ENCODE data around the gene CELSR1.
A peak's percentile ranks its signal among the peaks of the same experiment; 100 is the strongest.

Gene CELSR1

DNA sequence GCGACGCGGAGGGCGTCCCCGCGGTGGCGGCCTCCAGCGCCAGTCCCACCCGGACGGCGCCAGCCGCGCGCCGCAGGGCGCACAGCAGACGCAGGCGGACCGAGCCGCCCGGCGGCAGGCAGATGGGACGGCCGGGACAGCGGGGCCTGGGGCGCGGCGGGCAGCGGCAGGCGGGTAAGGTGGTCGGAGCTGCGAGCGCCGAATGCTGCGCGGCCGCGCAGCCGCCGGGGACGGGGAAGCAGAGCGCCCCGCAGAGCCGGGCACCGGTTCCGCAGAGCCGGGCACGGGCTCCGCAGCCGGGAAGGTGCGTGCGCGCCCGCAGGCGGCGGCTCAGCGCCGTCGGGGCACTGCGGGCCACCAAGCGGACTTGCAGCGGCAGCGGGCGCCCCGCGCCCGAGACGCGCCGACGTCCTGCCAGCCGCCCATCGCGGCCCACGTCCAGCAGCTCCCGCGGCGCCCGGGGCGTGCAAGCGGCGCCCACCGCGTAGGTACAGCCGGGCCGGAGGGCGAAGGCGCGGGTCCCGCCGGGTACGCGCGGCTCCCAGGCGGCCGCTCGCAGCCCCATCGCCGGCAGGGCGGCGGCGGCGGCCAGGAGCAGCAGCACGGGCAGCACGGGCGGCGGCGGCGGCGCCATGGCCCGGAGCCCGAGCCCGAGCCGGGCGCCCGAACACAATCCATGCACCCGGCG lies 739 bp downstream of the CELSR1 start:
- no peak overlapping the region for H3K4me3 Mint-ChIP-seq
- no peak for DNase-seq
- H3K27me3 Mint-ChIP-seq = peaks cover 80% of the 10 kb centered on the region
- H3K4me1 Mint-ChIP-seq = peaks cover 9% of the 10 kb centered on the region
- CTCF ChIA-PET = no interaction called here
- no peaks in the 10 kb centered on the region for H3K36me3 Mint-ChIP-seq
- H3K9me3 Mint-ChIP-seq = no peaks in the 10 kb centered on the region
- no peak overlapping the region for H3K27ac Mint-ChIP-seq

- DNase-seq = no peak
- Mint-ChIP-seq H3K4me1 (peaks cover 9% of the 10 kb centered on the region), H3K4me3 (peak overlapping the region; percentile 3), H3K9me3 (no peaks in the 10 kb centered on the region), H3K36me3 (no peaks in the 10 kb centered on the region), H3K27me3 (peaks cover 74% of the 10 kb centered on the region), H3K27ac (no peak overlapping the region)
- CTCF ChIA-PET = no interaction called here
Observed at GRCh38 chr22:46535876-46536536, 1.4 kb downstream of the CELSR1 start.

DNA sequence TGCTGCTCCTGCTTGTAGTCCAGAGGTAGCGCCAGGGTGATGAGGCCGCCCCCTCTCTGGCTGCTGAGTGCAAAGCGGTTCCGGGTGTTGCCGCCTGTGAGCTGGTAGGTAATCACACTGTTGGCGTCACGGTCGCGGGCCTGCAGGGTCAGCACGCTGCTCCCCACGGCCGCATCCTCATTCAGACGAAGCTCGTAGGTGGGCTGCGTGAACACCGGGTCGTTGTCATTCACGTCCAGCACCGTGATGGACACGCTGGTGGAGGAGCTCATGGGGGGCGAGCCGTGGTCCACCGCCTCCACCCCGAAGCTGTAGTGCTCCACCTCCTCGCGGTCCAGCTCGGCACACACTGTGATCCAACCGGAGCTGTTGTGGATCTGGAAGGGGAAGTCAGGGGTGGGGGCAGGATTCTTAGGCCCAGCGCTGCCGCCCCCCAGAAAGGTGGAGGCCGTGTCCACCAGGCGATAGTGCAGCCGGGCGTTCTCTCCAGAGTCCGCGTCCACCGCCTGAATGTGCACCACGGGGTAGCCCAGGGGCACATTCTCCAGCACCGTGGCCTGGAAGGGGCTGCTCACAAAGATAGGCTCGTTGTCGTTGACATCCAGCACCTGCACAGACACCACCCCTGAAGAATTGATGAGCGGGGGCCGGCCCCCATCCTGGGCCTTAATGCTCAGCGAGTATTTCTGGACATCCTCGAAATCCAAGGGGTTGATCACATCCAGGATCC lies 2.4 kb downstream of the CELSR1 start:
- DNase-seq = no peak
- H3K9me3 Mint-ChIP-seq = no peaks in the 10 kb centered on the region
- H3K4me1 Mint-ChIP-seq = peaks cover 9% of the 10 kb centered on the region
- no peak overlapping the region for H3K4me3 Mint-ChIP-seq
- no peak overlapping the region for H3K27ac Mint-ChIP-seq
- CTCF ChIA-PET = no interaction called here
- H3K36me3 Mint-ChIP-seq = no peaks in the 10 kb centered on the region
- H3K27me3 Mint-ChIP-seq = peaks cover 68% of the 10 kb centered on the region

DNA sequence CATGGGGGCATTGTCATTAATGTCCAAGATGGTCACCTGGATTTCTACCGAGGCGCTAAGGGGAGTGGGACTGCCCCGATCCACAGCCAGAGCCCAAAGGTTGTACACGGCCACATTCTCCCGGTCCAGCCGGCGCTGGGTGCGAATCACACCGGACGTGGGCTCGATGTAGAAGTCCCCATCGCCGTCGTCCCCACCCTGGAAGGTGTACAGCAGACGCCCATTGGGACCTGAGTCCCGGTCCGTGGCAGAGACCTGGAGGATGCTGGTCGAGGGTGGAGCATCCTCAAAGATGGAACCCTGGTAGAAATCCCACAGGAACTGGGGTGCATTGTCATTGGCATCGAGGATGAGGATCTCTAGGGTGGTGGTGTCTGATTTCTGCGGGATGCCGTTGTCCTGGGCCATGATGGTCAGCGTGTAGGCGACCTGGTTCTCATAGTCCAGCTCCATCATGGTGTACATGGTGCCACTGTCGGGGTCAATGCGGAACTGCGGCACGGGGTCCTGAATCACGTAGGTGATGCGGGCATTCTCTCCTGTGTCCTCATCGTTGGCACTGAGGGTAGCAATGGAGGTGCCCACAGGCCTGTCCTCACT lies 3.1 kb downstream of the CELSR1 start:
- Mint-ChIP-seq H3K4me1 (peaks cover 9% of the 10 kb centered on the region), H3K4me3 (no peak overlapping the region), H3K27ac (no peak overlapping the region), H3K36me3 (no peaks in the 10 kb centered on the region), H3K9me3 (no peaks in the 10 kb centered on the region), H3K27me3 (peaks cover 60% of the 10 kb centered on the region)
- CTCF ChIA-PET = no interaction called here
- no peak for DNase-seq

DNA sequence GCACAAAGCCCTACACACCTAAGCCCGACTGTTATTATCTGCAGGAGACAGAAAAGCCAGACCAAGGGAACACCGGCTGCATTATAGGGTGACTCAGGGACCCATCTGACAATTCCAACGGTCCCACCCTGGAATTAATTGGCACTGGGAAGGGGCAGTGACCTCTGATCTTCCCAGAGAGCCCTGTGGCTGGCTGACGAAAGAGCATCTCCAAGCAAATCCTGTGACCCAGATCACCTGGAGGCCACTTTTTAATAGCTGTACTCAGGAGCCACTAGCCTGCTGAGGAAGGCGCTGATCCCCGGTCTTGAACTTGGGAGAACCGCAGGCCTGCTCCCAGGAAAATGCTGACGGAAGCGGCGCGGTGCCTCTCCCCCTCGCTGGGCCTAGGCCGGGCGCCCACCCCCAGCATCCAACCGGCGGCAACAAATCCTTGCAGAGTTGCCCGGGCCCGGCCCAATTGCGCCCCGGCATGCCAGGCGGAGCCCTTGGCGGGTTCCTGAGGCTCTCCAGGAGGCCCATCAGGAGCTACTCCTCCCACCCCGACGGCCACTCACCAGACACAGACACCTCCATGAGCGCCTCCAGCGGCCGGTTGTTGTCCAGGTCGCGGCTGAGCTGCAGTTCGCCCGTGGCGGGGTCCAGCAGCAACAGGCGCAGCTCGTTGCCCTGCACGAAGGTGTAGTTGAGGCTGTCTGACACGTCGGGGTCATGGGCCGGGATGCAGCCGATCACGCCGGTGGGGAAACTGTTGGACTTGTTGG lies 4.2 kb downstream of the CELSR1 start:
- no peak overlapping the region for H3K27ac Mint-ChIP-seq
- peaks cover 3% of the 10 kb centered on the region for H3K4me1 Mint-ChIP-seq
- peaks cover 52% of the 10 kb centered on the region for H3K27me3 Mint-ChIP-seq
- CTCF ChIA-PET = no interaction called here
- DNase-seq = no peak
- no peak overlapping the region for H3K4me3 Mint-ChIP-seq
- no peaks in the 10 kb centered on the region for H3K36me3 Mint-ChIP-seq
- no peaks in the 10 kb centered on the region for H3K9me3 Mint-ChIP-seq

DNA sequence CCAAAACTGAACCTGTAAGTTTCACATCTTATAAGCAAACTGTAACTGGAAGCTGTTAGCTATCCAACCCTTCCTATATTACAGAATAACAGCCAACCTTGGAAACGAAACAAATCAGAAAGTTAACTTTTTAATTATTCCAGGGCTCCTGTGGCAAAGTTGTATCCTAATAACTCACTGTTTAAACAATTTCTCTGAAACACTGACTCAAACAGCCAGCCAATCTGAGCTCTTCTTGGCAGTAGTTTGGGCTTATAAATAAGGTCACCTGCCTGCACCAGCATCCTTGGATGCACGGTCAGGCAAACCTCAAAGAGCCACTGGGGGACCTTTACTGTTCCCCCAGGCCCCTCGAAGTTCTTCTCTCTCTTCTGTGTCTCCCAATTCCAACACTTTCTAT lies 5.0 kb downstream of the CELSR1 start:
- CTCF ChIA-PET = interaction anchor here (1.5 kb wide), 1 partner anchor 9 kb away, joined by 4 read pairs; no protein-coding TSS in a partner anchor
- H3K4me1 Mint-ChIP-seq = no peaks in the 10 kb centered on the region
- no peak overlapping the region for H3K27ac Mint-ChIP-seq
- no peak for DNase-seq
- H3K27me3 Mint-ChIP-seq = peaks cover 53% of the 10 kb centered on the region
- no peak overlapping the region for H3K4me3 Mint-ChIP-seq
- no peaks in the 10 kb centered on the region for H3K36me3 Mint-ChIP-seq
- H3K9me3 Mint-ChIP-seq = no peaks in the 10 kb centered on the region

DNA sequence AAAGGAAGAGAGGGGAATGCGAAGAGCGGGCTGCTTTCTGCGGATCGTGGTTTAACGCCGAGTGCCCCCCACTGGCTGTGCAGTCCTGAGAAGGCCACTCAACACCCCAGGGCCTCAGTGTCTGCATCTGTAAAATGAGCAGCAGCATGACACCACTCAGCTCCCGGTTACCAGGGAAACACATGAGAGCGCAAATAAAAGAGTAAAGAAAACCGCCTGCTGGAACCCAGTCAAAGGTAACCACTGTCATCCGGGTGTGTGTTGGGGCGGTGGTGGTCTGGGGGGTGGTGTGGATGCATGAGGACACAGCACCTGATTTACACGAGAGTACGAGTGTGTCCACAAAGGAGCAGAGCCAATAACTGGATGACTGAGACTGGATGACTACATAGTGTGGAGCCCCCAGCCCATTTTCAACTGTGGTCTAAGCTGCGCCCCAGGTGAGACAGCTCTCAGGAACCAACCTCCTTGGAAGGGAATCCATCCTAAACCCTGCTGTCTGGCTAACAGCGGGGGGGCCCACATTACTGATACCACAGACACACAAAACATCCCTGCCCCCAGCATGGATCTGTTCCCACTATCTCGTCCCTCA lies 5.7 kb downstream of the CELSR1 start:
- Mint-ChIP-seq H3K4me1 (no peaks in the 10 kb centered on the region), H3K4me3 (no peak overlapping the region), H3K27ac (no peak overlapping the region), H3K36me3 (no peaks in the 10 kb centered on the region), H3K9me3 (no peaks in the 10 kb centered on the region), H3K27me3 (peaks cover 56% of the 10 kb centered on the region)
- DNase-seq = no peak
- CTCF ChIA-PET = interaction anchor here (1.5 kb wide), 1 partner anchor 10 kb away, joined by 4 read pairs; no protein-coding TSS in a partner anchor

- CTCF ChIA-PET = no interaction called here
- peak overlapping the region; percentile 56 for H3K27ac Mint-ChIP-seq
- H3K4me3 Mint-ChIP-seq = no peak overlapping the region
- H3K27me3 Mint-ChIP-seq = peaks cover 42% of the 10 kb centered on the region
- no peaks in the 10 kb centered on the region for H3K4me1 Mint-ChIP-seq
- H3K9me3 Mint-ChIP-seq = no peaks in the 10 kb centered on the region
- DNase-seq = no peak
- H3K36me3 Mint-ChIP-seq = no peaks in the 10 kb centered on the region
Observed at GRCh38 chr22:46528121-46528610, 9.3 kb downstream of the CELSR1 start.

DNA sequence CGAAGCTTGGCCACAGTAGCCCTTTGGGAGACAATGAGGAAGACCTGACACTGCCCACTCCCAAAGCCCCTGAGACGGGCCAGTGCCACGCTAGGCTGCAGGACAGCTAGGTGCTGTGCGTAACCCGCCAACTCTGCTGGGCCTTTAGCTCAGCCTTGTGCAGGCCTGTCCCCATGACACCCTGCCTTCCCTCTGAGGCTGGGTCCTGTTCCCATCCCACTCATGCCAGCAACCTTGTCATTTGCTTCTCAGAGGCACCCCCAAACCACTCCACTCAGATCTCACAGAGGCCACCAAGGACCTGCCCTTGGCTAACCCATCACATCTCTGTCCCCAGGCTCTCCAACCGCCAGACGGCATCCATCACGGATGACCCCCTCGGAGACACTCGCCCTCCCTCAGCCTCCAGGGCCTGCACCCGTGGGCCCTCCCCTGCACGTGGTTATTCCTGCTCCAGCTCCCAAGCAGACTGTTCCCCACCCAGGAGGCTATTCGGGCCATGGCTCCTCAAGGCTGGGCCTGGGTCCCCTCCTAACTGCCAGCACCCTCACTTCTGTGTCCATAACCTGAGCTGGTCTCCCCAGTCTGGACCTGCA lies 11.1 kb downstream of the CELSR1 start:
- no peak overlapping the region for H3K4me3 Mint-ChIP-seq
- no peak for DNase-seq
- CTCF ChIA-PET = no interaction called here
- H3K27ac Mint-ChIP-seq = no peak overlapping the region
- no peaks in the 10 kb centered on the region for H3K4me1 Mint-ChIP-seq
- peaks cover 36% of the 10 kb centered on the region for H3K27me3 Mint-ChIP-seq
- H3K9me3 Mint-ChIP-seq = no peaks in the 10 kb centered on the region
- H3K36me3 Mint-ChIP-seq = no peaks in the 10 kb centered on the region

GRCh38 chr22:46525389-46526243 lies 11.8 kb downstream of the CELSR1 start:
- no peak for DNase-seq
- Mint-ChIP-seq H3K36me3 (no peaks in the 10 kb centered on the region), H3K9me3 (no peaks in the 10 kb centered on the region), H3K4me1 (no peaks in the 10 kb centered on the region), H3K27me3 (peaks cover 34% of the 10 kb centered on the region), H3K4me3 (no peak overlapping the region), H3K27ac (no peak overlapping the region)
- CTCF ChIA-PET = no interaction called here

- DNase-seq = no peak
- Mint-ChIP-seq H3K27me3 (peaks cover 33% of the 10 kb centered on the region), H3K36me3 (no peaks in the 10 kb centered on the region), H3K9me3 (no peaks in the 10 kb centered on the region), H3K27ac (no peak overlapping the region), H3K4me1 (no peaks in the 10 kb centered on the region), H3K4me3 (no peak overlapping the region)
- CTCF ChIA-PET = interaction anchor here (1.6 kb wide), 1 partner anchor 157 kb away, joined by 4 read pairs; no protein-coding TSS in a partner anchor
Observed at GRCh38 chr22:46524203-46524740, 13.1 kb downstream of the CELSR1 start.

GRCh38 chr22:46522797-46523196 lies 14.6 kb downstream of the CELSR1 start:
- CTCF ChIA-PET = interaction anchor here (1.6 kb wide), 1 partner anchor 155 kb away, joined by 4 read pairs; no protein-coding TSS in a partner anchor
- no peaks in the 10 kb centered on the region for H3K9me3 Mint-ChIP-seq
- no peak overlapping the region for H3K27ac Mint-ChIP-seq
- no peaks in the 10 kb centered on the region for H3K4me1 Mint-ChIP-seq
- DNase-seq = no peak
- H3K36me3 Mint-ChIP-seq = no peaks in the 10 kb centered on the region
- H3K4me3 Mint-ChIP-seq = no peak overlapping the region
- peaks cover 26% of the 10 kb centered on the region for H3K27me3 Mint-ChIP-seq

Measured in activated naive CD4-positive, alpha-beta T cell treated with anti-CD3 and anti-CD28 coated beads, Interleukin-2, amount 10 ng/mL, durations not matched to agents 7 days and 5 days (primary cell).